HEK293T (cell line): Measurements from ENCODE around the gene FOXL1.

ENCODE experiments used
- ELF4 ChIP-seq: fragments of 450-650 bp; IDR thresholded peaks from 2 replicates; pipeline ENCODE4 v1.6.1; 2017; ENCODE audit warnings: antibody characterized with exemption
- HDGF ChIP-seq: fragments of 450-650 bp; IDR thresholded peaks from 2 replicates; pipeline ENCODE4 v1.6.1; 2017; ENCODE audit warnings: antibody characterized with exemption, borderline replicate concordance
- L3MBTL2 ChIP-seq: fragments of 450-650 bp; conservative IDR thresholded peaks from 2 replicates; pipeline ENCODE4 v1.6.1; 2016; ENCODE audit warnings: mild to moderate bottlenecking

- TF ChIP-seq ELF4 (no peak), L3MBTL2 (peak; percentile 82), HDGF (no peak)
Measured at GRCh38 chr16:86575754-86576557, 2.4 kb upstream of the FOXL1 start.
